ENCODE data around the gene ZDHHC21.
A peak's percentile ranks its signal among the peaks of the same experiment; 100 is the strongest.

The ZDHHC21 gene, protein sequence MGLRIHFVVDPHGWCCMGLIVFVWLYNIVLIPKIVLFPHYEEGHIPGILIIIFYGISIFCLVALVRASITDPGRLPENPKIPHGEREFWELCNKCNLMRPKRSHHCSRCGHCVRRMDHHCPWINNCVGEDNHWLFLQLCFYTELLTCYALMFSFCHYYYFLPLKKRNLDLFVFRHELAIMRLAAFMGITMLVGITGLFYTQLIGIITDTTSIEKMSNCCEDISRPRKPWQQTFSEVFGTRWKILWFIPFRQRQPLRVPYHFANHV

GRCh38 chr9:14693251-14693861 is at the start of gene ZDHHC21:
Gene ZDHHC21, minus strand, starts transcription at chr9:14693432. Its CDS starts 19,092 bp downstream, at chr9:14674340.
- peak; percentile 53 for DNase-seq

DNA sequence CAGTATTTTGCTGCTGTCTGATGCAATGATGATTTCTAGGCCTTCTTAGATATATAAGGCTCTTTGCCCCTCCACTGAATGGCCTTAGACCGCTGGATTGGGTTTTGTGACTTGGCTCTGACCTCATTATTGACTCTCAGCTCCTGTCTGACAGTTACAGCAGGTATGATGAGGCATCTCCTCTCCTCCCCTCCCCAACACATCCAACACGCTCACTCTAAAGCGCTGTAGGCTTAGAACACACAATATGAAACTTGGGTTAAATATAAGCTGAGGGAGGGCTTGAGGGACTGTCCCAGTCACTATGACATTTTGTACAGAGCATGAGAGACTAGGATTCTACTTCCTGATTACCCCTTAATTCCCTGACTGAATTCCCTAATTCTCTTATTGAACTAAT is 48.1 kb upstream of the ZDHHC21 start:
- no peak for DNase-seq

- no peak for DNase-seq
These were observed 39.9 kb upstream of the ZDHHC21 start for GRCh38 chr9:14733133-14733532.

GRCh38 chr9:14731294-14731981 is 38.2 kb upstream of the ZDHHC21 start:
- no peak for DNase-seq

- no peak for DNase-seq
These were observed 37.2 kb upstream of the ZDHHC21 start for GRCh38 chr9:14730461-14730898.

- DNase-seq = no peak
These were observed 30.1 kb upstream of the ZDHHC21 start for GRCh38 chr9:14723301-14723700.

DNA sequence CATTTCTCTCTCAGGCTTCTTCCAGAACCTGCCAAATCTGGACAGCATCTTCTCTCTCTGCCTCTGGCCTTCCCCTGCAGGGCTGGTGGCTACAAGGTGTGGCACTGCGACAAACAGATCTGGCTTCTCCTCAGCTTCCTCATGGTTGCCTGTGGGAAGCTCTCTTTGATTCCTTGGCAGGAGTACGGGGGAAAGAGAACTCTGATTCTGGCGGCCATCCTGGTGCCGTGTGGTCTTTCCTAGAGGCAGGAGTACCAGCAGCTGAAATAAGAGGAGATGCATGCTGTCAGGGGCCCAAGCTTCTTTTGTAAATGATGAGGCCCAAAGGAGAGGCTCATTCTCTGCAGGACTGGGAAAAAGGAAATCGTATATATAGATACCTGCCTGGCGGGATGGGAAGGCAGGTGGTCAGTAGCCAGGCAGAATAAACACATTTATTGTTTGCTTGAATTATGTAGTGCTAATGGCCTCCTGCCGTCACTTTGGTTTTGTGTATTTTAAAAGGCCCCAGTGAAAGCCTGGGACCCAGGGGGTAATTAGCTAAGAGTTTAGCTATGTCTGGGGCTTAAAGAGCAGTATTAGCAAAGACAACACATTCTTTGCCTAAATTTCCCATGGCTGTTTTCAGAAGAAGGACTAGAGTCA is 29.3 kb upstream of the ZDHHC21 start, which contains the start of gene CER1:
Gene CER1 (minus strand): TSS at position 343 of the 645 bp plus-strand sequence. CDS start 61 bp downstream, at position 282.
- no peak for DNase-seq

GRCh38 chr9:14719231-14719923 is 26.1 kb upstream of the ZDHHC21 start:
- DNase-seq = no peak

DNA sequence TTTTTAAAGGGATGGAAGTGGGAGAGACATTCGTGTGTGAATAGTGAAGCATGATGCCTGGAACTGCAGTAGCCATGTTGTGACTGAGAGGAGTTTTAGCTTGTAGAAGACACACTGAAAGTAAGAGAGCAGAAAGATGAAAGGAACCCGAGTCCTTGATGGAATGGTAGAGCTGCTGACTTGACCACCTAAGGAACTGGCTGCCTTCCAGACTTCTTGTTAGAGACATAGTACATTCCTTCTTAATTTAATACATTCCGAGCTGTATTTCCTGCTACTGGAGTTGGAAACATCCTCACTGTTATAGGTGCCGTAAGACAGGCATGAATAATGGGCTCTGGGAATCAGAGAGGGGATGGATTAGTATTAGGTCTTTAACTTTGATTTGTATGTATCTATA is 21.9 kb upstream of the ZDHHC21 start:
- no peak for DNase-seq

GRCh38 chr9:14713187-14713767 is 20.0 kb upstream of the ZDHHC21 start:
- DNase-seq = no peak

DNA sequence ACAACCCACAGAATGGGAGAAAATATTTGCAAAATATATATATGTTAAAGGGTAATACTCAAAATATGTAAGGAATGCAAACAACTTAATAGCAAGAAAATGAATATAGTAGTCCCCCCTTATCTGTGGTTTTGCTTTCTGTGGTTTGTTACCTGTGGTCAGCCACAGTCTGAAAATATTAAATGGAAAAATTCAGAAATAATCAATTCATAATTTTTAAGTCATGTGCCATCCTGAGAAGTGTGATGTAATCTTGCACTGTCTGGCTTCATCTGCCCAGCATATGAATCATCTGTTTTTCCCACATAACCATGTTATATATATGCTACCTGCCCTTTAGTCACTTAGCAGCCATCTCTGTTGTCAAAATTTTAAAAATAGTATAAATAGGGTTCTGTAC is 17.6 kb upstream of the ZDHHC21 start:
- DNase-seq = no peak

GRCh38 chr9:14706530-14707140 is 13.4 kb upstream of the ZDHHC21 start:
- DNase-seq = no peak

DNA sequence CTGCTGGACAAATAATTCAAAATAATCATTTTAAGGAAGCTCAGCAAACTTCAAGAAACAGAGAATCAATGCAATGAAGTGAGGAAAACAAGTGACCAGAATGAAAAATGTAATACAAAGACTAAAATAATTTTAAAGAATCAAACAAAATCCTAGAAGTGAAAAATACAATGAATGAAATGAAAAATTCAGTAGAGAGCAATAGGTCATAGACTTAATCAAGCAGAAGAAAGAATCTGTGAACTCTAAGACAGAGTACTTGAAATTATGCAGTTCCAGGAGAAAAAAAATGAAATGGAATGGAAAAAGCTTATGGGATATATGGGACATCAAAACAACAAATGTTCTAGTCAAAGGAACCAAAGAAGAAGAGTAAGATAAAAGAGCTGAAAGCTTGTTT is 11.8 kb upstream of the ZDHHC21 start:
- no peak for DNase-seq

DNA sequence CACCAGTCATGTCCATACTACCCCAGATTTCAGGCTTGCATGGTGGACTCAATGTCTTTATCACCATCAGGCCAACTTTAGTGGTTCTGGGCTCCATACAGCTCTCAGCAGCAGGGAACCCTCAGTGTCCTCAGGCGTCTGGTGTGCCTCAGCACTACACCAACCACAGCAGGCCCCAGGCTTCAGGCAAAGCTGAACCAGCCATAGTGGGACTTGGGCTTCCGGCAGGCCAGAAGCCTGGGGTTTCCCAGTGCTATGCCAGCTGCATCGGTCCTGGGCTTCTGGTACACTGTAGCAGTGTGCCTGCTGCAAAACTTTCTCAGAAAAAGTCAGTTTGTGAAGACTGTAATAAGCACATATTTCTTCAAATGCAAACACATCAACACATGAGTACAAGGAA is 11.0 kb upstream of the ZDHHC21 start:
- no peak for DNase-seq

DNA sequence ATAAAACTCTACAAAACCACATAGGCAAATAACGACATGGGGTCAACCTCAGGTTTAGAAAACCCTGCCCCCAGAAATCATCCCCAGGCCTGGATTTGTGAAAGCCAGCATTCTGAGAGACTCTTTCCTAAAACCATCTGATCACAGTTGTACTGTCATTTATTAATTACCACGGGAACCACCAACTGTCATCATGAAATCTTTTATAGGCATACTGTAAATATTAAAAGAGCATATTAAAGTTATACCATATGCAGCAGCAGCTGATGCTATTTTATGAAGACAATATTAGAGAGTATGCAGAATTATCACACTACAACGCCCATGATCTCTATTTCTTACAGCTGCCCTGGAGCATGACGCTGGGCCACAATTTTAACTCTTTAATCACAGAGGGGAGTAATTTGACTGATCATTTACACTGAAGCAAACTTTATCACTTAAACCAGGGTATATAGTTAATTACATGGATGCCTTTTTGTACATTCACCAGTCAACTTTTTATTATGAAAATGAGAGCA is 9.0 kb upstream of the ZDHHC21 start:
- no peak for DNase-seq

DNA sequence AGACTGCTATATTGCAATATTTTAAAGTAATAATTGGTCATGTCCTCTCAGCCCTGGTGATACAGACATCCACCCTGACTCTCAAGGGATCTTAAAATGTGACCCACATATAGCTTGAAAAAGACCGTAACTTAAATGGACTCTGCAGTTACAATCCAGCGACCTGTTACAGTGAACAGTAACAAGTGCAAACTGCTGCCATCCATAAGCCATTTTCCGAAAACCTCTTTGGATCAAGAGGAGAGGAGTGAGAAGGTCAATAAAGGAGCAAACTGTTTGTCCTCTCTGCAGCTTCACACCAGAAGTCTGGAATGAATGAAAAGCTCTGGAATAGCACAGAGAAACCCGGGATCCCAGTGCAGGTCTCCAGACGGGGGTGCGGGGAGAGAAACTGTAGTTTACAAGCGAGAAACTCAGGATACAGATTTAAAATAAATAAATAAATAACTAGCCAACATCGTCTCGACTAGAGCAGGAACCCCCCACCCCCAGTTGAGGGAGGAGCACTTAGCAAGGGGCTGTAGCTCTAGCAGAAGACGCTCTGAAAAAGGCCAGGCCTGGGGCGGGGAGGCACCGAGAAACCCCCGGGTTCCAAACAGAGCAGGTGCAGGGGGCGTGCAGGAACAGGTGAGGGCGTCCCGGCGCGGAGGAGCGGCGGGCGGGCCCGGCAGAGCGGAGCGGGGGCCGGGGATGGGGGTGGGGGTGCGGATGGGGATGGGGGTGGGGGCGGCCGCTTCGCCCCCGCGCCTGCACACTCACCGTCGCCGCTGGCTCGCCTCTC is 572 bp downstream of the ZDHHC21 start:
- peak; percentile 24 for DNase-seq

- no peak for DNase-seq
These were observed 2.1 kb downstream of the ZDHHC21 start for GRCh38 chr9:14690948-14691730.

DNA sequence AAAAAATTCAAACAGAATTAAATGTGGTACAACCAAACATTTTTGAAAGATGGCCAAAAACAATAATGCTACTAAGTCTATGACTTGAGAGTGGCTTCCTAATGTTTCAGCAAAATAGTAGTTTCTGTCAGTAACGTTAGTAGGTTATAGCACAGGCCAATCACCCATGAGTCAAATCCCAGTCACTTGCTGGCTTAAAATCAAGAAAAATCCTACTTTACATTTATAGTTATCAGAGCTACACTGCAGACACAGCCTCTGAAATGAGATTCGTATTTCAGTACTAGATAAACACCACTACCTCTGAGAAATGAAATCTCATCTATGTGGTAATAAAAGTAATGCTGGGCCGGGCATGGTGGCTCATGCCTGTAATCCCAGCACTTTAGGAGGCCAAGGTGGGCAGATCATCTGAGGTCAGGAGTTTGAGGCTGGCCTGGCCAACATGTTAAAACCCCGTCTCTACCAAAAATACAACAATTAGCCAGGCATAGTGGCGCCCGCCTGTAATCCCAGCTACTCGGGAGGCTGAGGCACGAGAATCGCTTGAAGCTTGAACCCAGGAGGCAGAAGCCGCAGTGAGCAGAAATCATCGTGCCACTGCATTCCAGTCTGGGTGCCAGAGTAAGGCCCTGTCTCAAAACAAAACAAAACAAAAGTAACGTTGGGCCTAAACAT is 6.1 kb downstream of the ZDHHC21 start:
- no peak for DNase-seq

GRCh38 chr9:14686168-14686567 is 7.1 kb downstream of the ZDHHC21 start:
- no peak for DNase-seq
